Measurements from ENCODE around the gene MSANTD1.

The MSANTD1 gene

DNA sequence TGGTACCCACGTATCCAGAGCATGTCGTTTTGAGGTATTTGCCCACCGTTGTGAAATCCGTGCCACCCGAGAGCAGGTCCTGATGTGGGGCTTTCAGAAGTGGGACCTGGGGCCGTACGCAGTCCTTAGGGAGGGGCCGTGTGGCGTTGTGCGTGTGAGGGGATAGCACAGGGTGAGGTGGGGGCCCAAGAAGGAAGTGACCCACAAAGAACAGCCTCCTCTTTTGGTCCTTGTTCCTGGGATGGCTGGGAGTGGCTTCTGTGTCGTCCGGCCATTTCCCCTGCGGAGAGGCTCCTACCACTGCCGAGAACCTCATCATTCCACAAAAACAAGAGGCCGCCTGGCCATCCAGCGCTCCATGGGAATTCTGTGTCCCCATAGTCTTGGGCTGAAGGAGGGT is 17.0 kb upstream of the MSANTD1 start:
- Histone ChIP-seq H3K18ac (ENCODE audit: low read length) (no peak overlapping the region), H4K8ac (ENCODE audit: low read depth, low read length) (no peak overlapping the region)
- WGBS (ENCODE audit: extremely low coverage, insufficient coverage, low lambda C conversion rate) = no CpG with 5 or more reads among the region's 16 CpGs

DNA sequence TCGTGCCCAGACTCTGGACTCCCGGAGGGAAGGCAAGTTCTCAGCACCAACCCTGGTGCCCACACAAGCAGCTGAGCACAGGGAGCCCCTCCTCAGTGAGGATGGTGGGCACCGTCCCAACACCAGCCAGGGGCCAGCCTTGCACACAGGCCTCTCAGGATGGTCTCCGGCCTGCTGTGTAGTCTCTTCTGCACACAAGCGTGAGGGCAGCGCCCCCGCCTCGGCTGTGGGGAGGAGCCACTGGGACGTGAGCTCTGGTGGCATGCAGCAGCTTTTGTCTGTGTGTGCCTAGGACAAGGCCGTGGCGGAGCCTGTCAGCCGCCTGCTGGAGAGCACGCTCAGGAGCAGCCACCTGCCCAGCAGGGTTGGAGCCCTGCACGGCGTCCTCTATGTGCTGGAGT is 16.1 kb upstream of the MSANTD1 start:
- H3K4me1 ChIP-seq (ENCODE audit: control insufficient read depth, low read depth, low read length) = no peaks in the 10 kb centered on the region
- H3K36me3 ChIP-seq (ENCODE audit: control insufficient read depth, insufficient read depth, low read length) = peaks cover 33% of the 10 kb centered on the region
- WGBS (ENCODE audit: extremely low coverage, insufficient coverage, low lambda C conversion rate) = no CpG with 5 or more reads among the region's 15 CpGs
- H2BK5ac ChIP-seq (ENCODE audit: low read length) = no peak overlapping the region
- DNase-seq = no peak
- no peak overlapping the region for H4K5ac ChIP-seq (ENCODE audit: low read length)
- no peak overlapping the region for H3K9ac ChIP-seq (ENCODE audit: low read length)
- H3K23ac ChIP-seq (ENCODE audit: low read length) = no peak overlapping the region
- H2AK5ac ChIP-seq (ENCODE audit: low read length) = no peak overlapping the region
- no peaks in the 10 kb centered on the region for H3K79me1 ChIP-seq (ENCODE audit: low read length)
- H3K4me2 ChIP-seq (ENCODE audit: low read length) = no peak overlapping the region
- H3K27me3 ChIP-seq (ENCODE audit: insufficient read depth, low read length, poor library complexity) = no peaks in the 10 kb centered on the region
- H2BK15ac ChIP-seq (replicated peaks; ENCODE audit: low read depth) = no peak overlapping the region
- no peak overlapping the region for H3K56ac ChIP-seq (ENCODE audit: low read length)
- no peak overlapping the region for H3K4ac ChIP-seq (ENCODE audit: low read depth, low read length)
- H3K79me2 ChIP-seq (ENCODE audit: control insufficient read depth, insufficient read depth, low read length) = no peaks in the 10 kb centered on the region
- no peak overlapping the region for H4K8ac ChIP-seq (ENCODE audit: low read depth, low read length)
- H3K4me3 ChIP-seq (ENCODE audit: low read length) = no peak overlapping the region
- H3K27ac ChIP-seq (ENCODE audit: low read depth, low read length) = no peak overlapping the region
- no peak overlapping the region for H2BK120ac ChIP-seq (ENCODE audit: low read depth, low read length)
- H3K18ac ChIP-seq (ENCODE audit: low read length) = no peak overlapping the region

More for the DNA sequence above, 17.0 kb upstream of the MSANTD1 start:
- Histone ChIP-seq H2BK5ac (ENCODE audit: low read length) (no peak overlapping the region), H3K36me3 (ENCODE audit: control insufficient read depth, insufficient read depth, low read length) (peaks cover 33% of the 10 kb centered on the region), H3K79me1 (ENCODE audit: low read length) (no peaks in the 10 kb centered on the region), H3K4me2 (ENCODE audit: low read length) (no peak overlapping the region), H3K23ac (ENCODE audit: low read length) (no peak overlapping the region), H3K4ac (ENCODE audit: low read depth, low read length) (no peak overlapping the region), H3K4me1 (ENCODE audit: control insufficient read depth, low read depth, low read length) (no peaks in the 10 kb centered on the region), H4K5ac (ENCODE audit: low read length) (no peak overlapping the region), H3K27ac (ENCODE audit: low read depth, low read length) (no peak overlapping the region), H3K27me3 (ENCODE audit: insufficient read depth, low read length, poor library complexity) (no peaks in the 10 kb centered on the region), H3K79me2 (ENCODE audit: control insufficient read depth, insufficient read depth, low read length) (no peaks in the 10 kb centered on the region), H3K56ac (ENCODE audit: low read length) (no peak overlapping the region), H2AK5ac (ENCODE audit: low read length) (no peak overlapping the region), H3K4me3 (ENCODE audit: low read length) (no peak overlapping the region), H3K9ac (ENCODE audit: low read length) (no peak overlapping the region), H2BK15ac (replicated peaks; ENCODE audit: low read depth) (no peak overlapping the region), H2BK120ac (ENCODE audit: low read depth, low read length) (no peak overlapping the region)
- no peak for DNase-seq

- Histone ChIP-seq H2AK5ac (ENCODE audit: low read length) (no peak overlapping the region), H3K36me3 (ENCODE audit: control insufficient read depth, insufficient read depth, low read length) (peaks cover 30% of the 10 kb centered on the region), H2BK120ac (ENCODE audit: low read depth, low read length) (no peak overlapping the region), H3K27ac (ENCODE audit: low read depth, low read length) (no peak overlapping the region), H3K79me1 (ENCODE audit: low read length) (no peaks in the 10 kb centered on the region), H3K79me2 (ENCODE audit: control insufficient read depth, insufficient read depth, low read length) (no peaks in the 10 kb centered on the region), H3K4me3 (ENCODE audit: low read length) (no peak overlapping the region), H3K27me3 (ENCODE audit: insufficient read depth, low read length, poor library complexity) (no peaks in the 10 kb centered on the region), H3K4ac (ENCODE audit: low read depth, low read length) (no peak overlapping the region), H3K18ac (ENCODE audit: low read length) (no peak overlapping the region), H4K8ac (ENCODE audit: low read depth, low read length) (no peak overlapping the region), H3K56ac (ENCODE audit: low read length) (no peak overlapping the region), H3K4me2 (ENCODE audit: low read length) (no peak overlapping the region), H3K9ac (ENCODE audit: low read length) (no peak overlapping the region), H3K4me1 (ENCODE audit: control insufficient read depth, low read depth, low read length) (no peaks in the 10 kb centered on the region), H3K23ac (ENCODE audit: low read length) (no peak overlapping the region), H2BK15ac (replicated peaks; ENCODE audit: low read depth) (no peak overlapping the region), H2BK5ac (ENCODE audit: low read length) (no peak overlapping the region), H4K5ac (ENCODE audit: low read length) (no peak overlapping the region)
- peak; percentile 66 for DNase-seq
- WGBS (ENCODE audit: extremely low coverage, insufficient coverage, low lambda C conversion rate) = no CpG with 5 or more reads among the region's 21 CpGs
Measured at GRCh38 chr4:3233391-3234071, 15.4 kb upstream of the MSANTD1 start.

DNA sequence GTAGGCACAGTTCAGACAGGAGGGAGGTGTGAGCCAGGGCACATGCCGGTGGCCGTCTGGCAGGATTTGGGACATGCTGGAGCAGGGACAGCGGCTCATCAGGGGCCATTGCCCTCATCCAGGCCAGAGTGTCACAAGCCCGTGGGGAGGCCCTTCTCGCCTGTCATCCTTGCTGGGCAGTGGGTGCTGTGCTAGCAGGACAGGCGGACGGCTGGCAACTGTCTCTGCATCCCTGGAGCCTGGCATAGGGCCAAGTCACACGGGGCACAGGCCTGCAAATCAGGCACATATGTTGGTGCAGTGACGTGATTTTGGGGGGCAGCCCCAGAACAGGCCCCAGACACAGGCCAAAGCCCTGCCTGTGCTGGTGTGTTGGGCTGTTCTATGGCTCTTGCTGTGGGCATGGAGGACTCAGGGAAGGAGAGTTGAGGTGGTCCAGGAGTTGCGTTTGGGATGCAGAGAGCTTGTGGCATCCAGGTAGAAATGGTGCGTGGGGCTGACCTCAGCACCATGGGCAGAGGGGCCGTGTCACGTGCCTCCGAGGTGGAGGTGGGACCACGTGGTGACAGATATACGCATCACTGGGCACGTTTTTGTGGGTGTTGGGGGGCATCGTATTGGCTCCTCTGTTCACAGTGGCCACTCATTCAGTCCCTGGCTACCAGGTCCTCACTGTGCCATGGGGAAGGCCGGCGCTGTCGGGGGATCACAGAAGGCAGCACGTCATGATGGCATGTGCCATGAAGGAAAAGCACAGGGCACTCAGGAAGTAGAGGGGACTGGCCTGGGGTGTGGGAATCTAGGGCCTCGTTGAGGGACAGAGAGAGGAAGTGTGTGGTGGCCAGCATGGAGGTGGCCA is 14.6 kb upstream of the MSANTD1 start:
- Histone ChIP-seq H3K56ac (ENCODE audit: low read length) (no peak overlapping the region), H2BK5ac (ENCODE audit: low read length) (no peak overlapping the region), H3K4me1 (ENCODE audit: control insufficient read depth, low read depth, low read length) (no peaks in the 10 kb centered on the region), H3K79me1 (ENCODE audit: low read length) (no peaks in the 10 kb centered on the region), H2BK15ac (replicated peaks; ENCODE audit: low read depth) (no peak overlapping the region), H3K23ac (ENCODE audit: low read length) (no peak overlapping the region), H3K18ac (ENCODE audit: low read length) (no peak overlapping the region), H3K4ac (ENCODE audit: low read depth, low read length) (no peak overlapping the region), H3K79me2 (ENCODE audit: control insufficient read depth, insufficient read depth, low read length) (no peaks in the 10 kb centered on the region), H3K36me3 (ENCODE audit: control insufficient read depth, insufficient read depth, low read length) (peaks cover 23% of the 10 kb centered on the region), H4K5ac (ENCODE audit: low read length) (no peak overlapping the region), H4K8ac (ENCODE audit: low read depth, low read length) (no peak overlapping the region), H3K9ac (ENCODE audit: low read length) (no peak overlapping the region), H2BK120ac (ENCODE audit: low read depth, low read length) (no peak overlapping the region), H3K27ac (ENCODE audit: low read depth, low read length) (no peak overlapping the region), H3K4me2 (ENCODE audit: low read length) (no peak overlapping the region), H2AK5ac (ENCODE audit: low read length) (no peak overlapping the region), H3K27me3 (ENCODE audit: insufficient read depth, low read length, poor library complexity) (no peaks in the 10 kb centered on the region), H3K4me3 (ENCODE audit: low read length) (no peak overlapping the region)
- WGBS (ENCODE audit: extremely low coverage, insufficient coverage, low lambda C conversion rate) = no CpG with 5 or more reads among the region's 23 CpGs
- no peak for DNase-seq

DNA sequence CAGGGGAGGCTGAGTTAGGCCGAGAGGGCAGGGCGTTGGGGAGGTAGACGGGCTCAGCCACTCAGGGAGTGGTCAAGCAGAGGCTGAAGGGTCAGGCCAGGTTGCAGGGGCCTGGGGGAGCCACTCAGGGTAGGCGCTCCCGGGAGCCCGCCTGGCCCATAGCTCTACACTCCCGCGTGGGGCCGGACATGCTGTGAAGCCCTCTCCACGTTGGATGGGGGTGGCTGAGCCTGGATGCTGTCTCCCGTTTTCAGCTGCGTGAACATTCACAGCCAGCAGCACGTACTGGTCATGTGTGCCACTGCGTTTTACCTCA is 14.0 kb upstream of the MSANTD1 start:
- no peak overlapping the region for H4K5ac ChIP-seq (ENCODE audit: low read length)
- H4K8ac ChIP-seq (ENCODE audit: low read depth, low read length) = no peak overlapping the region
- WGBS (ENCODE audit: extremely low coverage, insufficient coverage, low lambda C conversion rate) = no CpG with 5 or more reads among the region's 14 CpGs
- no peak overlapping the region for H3K18ac ChIP-seq (ENCODE audit: low read length)
- H3K79me1 ChIP-seq (ENCODE audit: low read length) = no peaks in the 10 kb centered on the region
- H2BK5ac ChIP-seq (ENCODE audit: low read length) = no peak overlapping the region
- H2BK15ac ChIP-seq (replicated peaks; ENCODE audit: low read depth) = no peak overlapping the region
- H3K56ac ChIP-seq (ENCODE audit: low read length) = no peak overlapping the region
- H3K36me3 ChIP-seq (ENCODE audit: control insufficient read depth, insufficient read depth, low read length) = peaks cover 21% of the 10 kb centered on the region
- no peak for DNase-seq
- no peaks in the 10 kb centered on the region for H3K79me2 ChIP-seq (ENCODE audit: control insufficient read depth, insufficient read depth, low read length)
- H3K27ac ChIP-seq (ENCODE audit: low read depth, low read length) = no peak overlapping the region
- H3K4me3 ChIP-seq (ENCODE audit: low read length) = no peak overlapping the region
- H3K4me1 ChIP-seq (ENCODE audit: control insufficient read depth, low read depth, low read length) = no peaks in the 10 kb centered on the region
- no peak overlapping the region for H2BK120ac ChIP-seq (ENCODE audit: low read depth, low read length)
- H3K27me3 ChIP-seq (ENCODE audit: insufficient read depth, low read length, poor library complexity) = no peaks in the 10 kb centered on the region
- no peak overlapping the region for H3K9ac ChIP-seq (ENCODE audit: low read length)
- H3K4me2 ChIP-seq (ENCODE audit: low read length) = no peak overlapping the region
- no peak overlapping the region for H3K23ac ChIP-seq (ENCODE audit: low read length)
- H2AK5ac ChIP-seq (ENCODE audit: low read length) = no peak overlapping the region
- H3K4ac ChIP-seq (ENCODE audit: low read depth, low read length) = no peak overlapping the region

Data from mesendoderm (in vitro differentiated cells).